Smooth muscle cell (in vitro differentiated cells): ENCODE measurements around the gene AP2A1. TPM values are rescaled to one million over a fixed set of nuclear protein-coding genes. Genes with fewer than 3 reads are reported as not detected.

Source experiments
- DNase-seq: peaks from one replicate; lab custom pipeline; 2025; ENCODE audit not compliant: unreplicated experiment; lab: John Stamatoyannopoulos, UW
- H2AFZ ChIP-seq: fragments of 200-600 bp; sonication (generic); 2 replicates; pipeline ENCODE4 v1.6.0; 2016; ENCODE audit warnings: antibody characterized with exemption, low read depth, mild to moderate bottlenecking
- H3F3A ChIP-seq: fragments of 200-600 bp; sonication (generic); 2 replicates; pipeline ENCODE4 v1.6.0; 2017; ENCODE audit warnings: antibody characterized with exemption, low read depth
- H3K27ac ChIP-seq: fragments of 200-600 bp; sonication (generic); 2 replicates; pipeline ENCODE4 v1.5.1; 2016; ENCODE audit warnings: low read depth, mild to moderate bottlenecking
- H3K27me3 ChIP-seq: fragments of 200-600 bp; sonication (generic); 2 replicates; pipeline ENCODE4 v1.6.1; 2016; ENCODE audit warnings: low read depth, mild to moderate bottlenecking
- H3K36me3 ChIP-seq: fragments of 200-600 bp; sonication (generic); 2 replicates; pipeline ENCODE4 v1.5.1; 2016; ENCODE audit warnings: low read depth
- H3K4me1 ChIP-seq: fragments of 200-600 bp; sonication (generic); 2 replicates; pipeline ENCODE4 v1.5.1; 2016; ENCODE audit warnings: low read depth
- H3K4me2 ChIP-seq: fragments of 200-600 bp; sonication (generic); 2 replicates; pipeline ENCODE4 v1.6.0; 2016; ENCODE audit warnings: mild to moderate bottlenecking
- H3K4me3 ChIP-seq: fragments of 200-600 bp; sonication (generic); 2 replicates; pipeline ENCODE4 v1.5.1; 2016; ENCODE audit warnings: mild to moderate bottlenecking
- H3K79me2 ChIP-seq: fragments of 200-600 bp; sonication (generic); 2 replicates; pipeline ENCODE4 v1.6.0; 2016; ENCODE audit warnings: low read depth, mild to moderate bottlenecking
- H3K9ac ChIP-seq: fragments of 200-600 bp; sonication (generic); 2 replicates; pipeline ENCODE4 v1.6.0; 2016; ENCODE audit warnings: low read depth
- H3K9me3 ChIP-seq: fragments of 200-600 bp; sonication (generic); replicated peaks from 2 replicates; pipeline ENCODE4 v1.5.1; 2016; ENCODE audit warnings: low read depth
- H4K20me1 ChIP-seq: fragments of 200-600 bp; sonication (generic); 2 replicates; pipeline ENCODE4 v1.6.0; 2016; ENCODE audit warnings: low read depth
- WGBS: methylation state at CpG from one replicate; pipeline ENCODE4 v1.1.7; 2016; ENCODE audit warnings: low lambda C conversion rate; 5-methylcytosine and 5-hydroxymethylcytosine counted together
- polyA plus RNA-seq: library from polyadenylated mRNA; unstranded; fragments of >200 nt; fragmentation: Nextera tagmentation; extraction: Ambion mirVana; gene quantifications from 2 replicates; pipeline ENCODE4 v1.2.1, GENCODE V29; 2016
- total RNA-seq: library from RNA; depleted of rRNA; stranded (reverse); fragments of >200 nt; gene quantifications from 2 replicates; pipeline ENCODE4 v1.2.3, GENCODE V29; 2014
- TF ChIP-seq, protein P1 (sequence below): fragments of 200-600 bp; sonication (generic); IDR thresholded peaks from 2 replicates; pipeline ENCODE4 v1.5.1; 2017; ENCODE audit warnings: borderline replicate concordance, mild to moderate bottlenecking, antibody characterized with exemption; ENCODE audit not compliant: insufficient read depth, poor library complexity, severe bottlenecking

Gene AP2A1
- total and polyA plus RNA-seq, 2 experiments from 2014 or later = 57.7 to 65.2 TPM

DNA sequence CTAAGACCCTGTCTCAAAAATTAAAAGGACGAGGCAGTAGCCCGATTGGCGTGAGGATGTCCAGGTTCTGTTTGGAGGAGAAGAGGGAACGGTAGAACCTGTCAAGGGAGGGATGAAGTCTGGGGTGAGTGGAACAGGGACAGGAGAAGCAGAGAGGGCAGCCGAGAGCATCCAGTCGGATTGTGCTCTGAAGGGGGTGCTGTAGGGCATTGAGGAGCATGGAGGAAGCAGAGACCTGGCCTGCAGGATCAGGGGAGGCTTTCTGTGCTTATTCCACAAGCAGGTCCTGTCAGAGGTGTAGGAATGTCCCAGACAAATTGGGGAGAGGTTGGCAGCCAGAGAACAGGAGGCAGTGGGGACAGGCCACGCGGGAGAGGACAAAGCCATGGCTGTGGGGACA is 14.1 kb downstream of the AP2A1 start:
- Histone ChIP-seq H3K9ac (no peak overlapping the region), H3K27ac (no peak overlapping the region), H3K79me2 (peaks cover 29% of the 10 kb centered on the region), H2AFZ (no peak overlapping the region), H3K9me3 (no peaks in the 10 kb centered on the region), H3F3A (peaks cover 17% of the 10 kb centered on the region), H3K27me3 (no peaks in the 10 kb centered on the region), H4K20me1 (peaks cover 54% of the 10 kb centered on the region), H3K36me3 (peaks cover 8% of the 10 kb centered on the region), H3K4me1 (no peaks in the 10 kb centered on the region), H3K4me2 (no peak overlapping the region), H3K4me3 (no peak overlapping the region)
- DNase-seq = no peak
- TF ChIP-seq, protein P1, sequence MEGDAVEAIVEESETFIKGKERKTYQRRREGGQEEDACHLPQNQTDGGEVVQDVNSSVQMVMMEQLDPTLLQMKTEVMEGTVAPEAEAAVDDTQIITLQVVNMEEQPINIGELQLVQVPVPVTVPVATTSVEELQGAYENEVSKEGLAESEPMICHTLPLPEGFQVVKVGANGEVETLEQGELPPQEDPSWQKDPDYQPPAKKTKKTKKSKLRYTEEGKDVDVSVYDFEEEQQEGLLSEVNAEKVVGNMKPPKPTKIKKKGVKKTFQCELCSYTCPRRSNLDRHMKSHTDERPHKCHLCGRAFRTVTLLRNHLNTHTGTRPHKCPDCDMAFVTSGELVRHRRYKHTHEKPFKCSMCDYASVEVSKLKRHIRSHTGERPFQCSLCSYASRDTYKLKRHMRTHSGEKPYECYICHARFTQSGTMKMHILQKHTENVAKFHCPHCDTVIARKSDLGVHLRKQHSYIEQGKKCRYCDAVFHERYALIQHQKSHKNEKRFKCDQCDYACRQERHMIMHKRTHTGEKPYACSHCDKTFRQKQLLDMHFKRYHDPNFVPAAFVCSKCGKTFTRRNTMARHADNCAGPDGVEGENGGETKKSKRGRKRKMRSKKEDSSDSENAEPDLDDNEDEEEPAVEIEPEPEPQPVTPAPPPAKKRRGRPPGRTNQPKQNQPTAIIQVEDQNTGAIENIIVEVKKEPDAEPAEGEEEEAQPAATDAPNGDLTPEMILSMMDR = no peak
- WGBS = 90% methylated on average over 8 of the region's 8 CpGs

DNA sequence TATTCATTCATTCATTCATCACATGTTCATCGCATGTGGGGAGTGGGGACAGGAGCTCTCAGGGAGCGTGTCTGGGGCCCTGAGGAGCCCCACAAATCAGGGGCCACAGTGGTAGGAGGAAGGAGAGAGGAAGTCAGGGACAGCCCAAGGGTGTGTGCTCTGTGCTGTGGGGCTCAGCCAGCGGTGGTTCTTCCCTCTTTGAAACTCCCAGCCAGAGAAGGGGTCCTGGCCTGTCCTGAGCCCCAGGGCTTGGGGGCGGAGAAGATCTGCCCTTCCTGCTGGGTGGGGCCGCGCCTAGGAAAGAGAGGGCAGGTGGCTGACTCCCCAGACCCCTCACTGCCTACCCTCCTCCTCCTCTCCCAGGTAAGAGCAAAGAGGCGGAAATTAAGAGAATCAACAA is 14.6 kb downstream of the AP2A1 start:
- Histone ChIP-seq H3K9ac (no peak overlapping the region), H3K4me1 (no peaks in the 10 kb centered on the region), H3K4me2 (no peak overlapping the region), H3K27me3 (no peaks in the 10 kb centered on the region), H3K79me2 (peaks cover 28% of the 10 kb centered on the region), H3K9me3 (no peaks in the 10 kb centered on the region), H3F3A (peaks cover 17% of the 10 kb centered on the region), H3K36me3 (peaks cover 8% of the 10 kb centered on the region), H3K27ac (no peak overlapping the region), H2AFZ (no peak overlapping the region), H4K20me1 (peaks cover 54% of the 10 kb centered on the region), H3K4me3 (no peak overlapping the region)
- no peak for DNase-seq
- WGBS = 97% methylated on average over 7 of the region's 7 CpGs
- TF ChIP-seq, protein P1 = no peak

- WGBS = 97% methylated on average over 17 of the region's 18 CpGs
- H3K79me2 ChIP-seq = peaks cover 19% of the 10 kb centered on the region
Measured at GRCh38 chr19:49782515-49782914, 15.7 kb downstream of the AP2A1 start.

GRCh38 chr19:49786376-49786820 is 19.6 kb downstream of the AP2A1 start:
- Histone ChIP-seq H3K79me2 (peaks cover 3% of the 10 kb centered on the region), H2AFZ (no peak overlapping the region), H3K4me2 (peak overlapping the region; percentile 57), H3K9ac (no peak overlapping the region), H3K36me3 (peaks cover 8% of the 10 kb centered on the region), H3K27me3 (no peaks in the 10 kb centered on the region), H3K9me3 (no peaks in the 10 kb centered on the region), H3K4me3 (no peak overlapping the region), H3K27ac (peak overlapping the region; percentile 71), H3K4me1 (no peaks in the 10 kb centered on the region), H4K20me1 (peaks cover 48% of the 10 kb centered on the region), H3F3A (peaks cover 24% of the 10 kb centered on the region)
- DNase-seq = peak; percentile 8
- WGBS = 11% methylated on average over 9 of the region's 9 CpGs
- TF ChIP-seq, protein P1 = no peak

More at GRCh38 chr19:49782515-49782914, 15.7 kb downstream of the AP2A1 start:
- DNase-seq = no peak
- Histone ChIP-seq H3F3A (peaks cover 24% of the 10 kb centered on the region), H4K20me1 (peaks cover 53% of the 10 kb centered on the region), H3K4me3 (no peak overlapping the region), H2AFZ (no peak overlapping the region), H3K4me2 (no peak overlapping the region), H3K4me1 (no peaks in the 10 kb centered on the region), H3K9me3 (no peaks in the 10 kb centered on the region), H3K36me3 (peaks cover 8% of the 10 kb centered on the region), H3K27me3 (no peaks in the 10 kb centered on the region), H3K27ac (no peak overlapping the region), H3K9ac (no peak overlapping the region)
- TF ChIP-seq, protein P1 = no peak
